Astrocyte (in vitro differentiated cells and primary cell): ENCODE data around the gene FAM149B1.

Experiments used
- EZH2 ChIP-seq: IDR thresholded peaks from 2 replicates; pipeline ENCODE4 v1.6.1; 2012; ENCODE audit warnings: mild to moderate bottlenecking, low read length, inconsistent platforms; ENCODE audit not compliant: insufficient read depth
- TF ChIP-seq, protein P1 (sequence below): IDR thresholded peaks from 2 replicates; pipeline ENCODE4 v1.5.1; 2011; ENCODE audit warnings: low read depth, mild to moderate bottlenecking, inconsistent platforms, low read length, moderate library complexity; ENCODE audit not compliant: insufficient read depth

DNA sequence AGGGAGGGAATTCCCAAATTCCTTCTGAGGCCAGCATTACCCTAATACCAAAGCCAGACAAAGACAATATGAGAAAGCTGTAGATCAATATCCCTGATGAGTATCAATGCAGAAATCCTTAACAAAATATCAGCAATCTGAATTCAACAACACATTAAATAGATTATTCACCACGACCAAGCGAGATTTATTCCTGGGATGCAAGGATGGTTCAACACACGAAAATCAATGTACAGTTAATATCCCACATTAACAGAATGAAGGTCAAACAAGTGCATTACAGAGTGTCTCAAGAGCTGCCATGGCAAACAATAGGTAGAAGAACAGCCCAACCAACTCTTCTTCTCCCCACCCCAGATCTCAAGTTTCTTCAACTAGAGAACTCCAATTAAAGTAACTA is 6.3 kb upstream of the FAM149B1 start:
- TF ChIP-seq, protein P1, sequence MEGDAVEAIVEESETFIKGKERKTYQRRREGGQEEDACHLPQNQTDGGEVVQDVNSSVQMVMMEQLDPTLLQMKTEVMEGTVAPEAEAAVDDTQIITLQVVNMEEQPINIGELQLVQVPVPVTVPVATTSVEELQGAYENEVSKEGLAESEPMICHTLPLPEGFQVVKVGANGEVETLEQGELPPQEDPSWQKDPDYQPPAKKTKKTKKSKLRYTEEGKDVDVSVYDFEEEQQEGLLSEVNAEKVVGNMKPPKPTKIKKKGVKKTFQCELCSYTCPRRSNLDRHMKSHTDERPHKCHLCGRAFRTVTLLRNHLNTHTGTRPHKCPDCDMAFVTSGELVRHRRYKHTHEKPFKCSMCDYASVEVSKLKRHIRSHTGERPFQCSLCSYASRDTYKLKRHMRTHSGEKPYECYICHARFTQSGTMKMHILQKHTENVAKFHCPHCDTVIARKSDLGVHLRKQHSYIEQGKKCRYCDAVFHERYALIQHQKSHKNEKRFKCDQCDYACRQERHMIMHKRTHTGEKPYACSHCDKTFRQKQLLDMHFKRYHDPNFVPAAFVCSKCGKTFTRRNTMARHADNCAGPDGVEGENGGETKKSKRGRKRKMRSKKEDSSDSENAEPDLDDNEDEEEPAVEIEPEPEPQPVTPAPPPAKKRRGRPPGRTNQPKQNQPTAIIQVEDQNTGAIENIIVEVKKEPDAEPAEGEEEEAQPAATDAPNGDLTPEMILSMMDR, result no peak
- TF ChIP-seq EZH2, result no peak
